ENCODE results near the gene DAD1.

- TF ChIP-seq POLR2A (IDR thresholded peaks at IDR 0.05; ENCODE audit: low read depth, low read length) (no peak), POLR2AphosphoS5 (IDR thresholded peaks at IDR 0.05; ENCODE audit: low read depth, low read length) (no peak), PAX5 (IDR thresholded peaks at IDR 0.05; ENCODE audit: insufficient read depth, low read length, severe bottlenecking) (no peak), TAF1 (IDR thresholded peaks at IDR 0.05; ENCODE audit: low read depth, low read length) (no peak)
Measured at GRCh38 chr14:22577334-22577908, 11.6 kb downstream of the DAD1 start.

Measured in GM12891 (cell line).